Measurements from ENCODE around the gene SIDT1.
"Not testable (repeated sequence)": the region's sequence is repeated elsewhere in the genome, so short reads cannot be mapped to it uniquely, and the experiment has no call there.

Gene SIDT1

DNA sequence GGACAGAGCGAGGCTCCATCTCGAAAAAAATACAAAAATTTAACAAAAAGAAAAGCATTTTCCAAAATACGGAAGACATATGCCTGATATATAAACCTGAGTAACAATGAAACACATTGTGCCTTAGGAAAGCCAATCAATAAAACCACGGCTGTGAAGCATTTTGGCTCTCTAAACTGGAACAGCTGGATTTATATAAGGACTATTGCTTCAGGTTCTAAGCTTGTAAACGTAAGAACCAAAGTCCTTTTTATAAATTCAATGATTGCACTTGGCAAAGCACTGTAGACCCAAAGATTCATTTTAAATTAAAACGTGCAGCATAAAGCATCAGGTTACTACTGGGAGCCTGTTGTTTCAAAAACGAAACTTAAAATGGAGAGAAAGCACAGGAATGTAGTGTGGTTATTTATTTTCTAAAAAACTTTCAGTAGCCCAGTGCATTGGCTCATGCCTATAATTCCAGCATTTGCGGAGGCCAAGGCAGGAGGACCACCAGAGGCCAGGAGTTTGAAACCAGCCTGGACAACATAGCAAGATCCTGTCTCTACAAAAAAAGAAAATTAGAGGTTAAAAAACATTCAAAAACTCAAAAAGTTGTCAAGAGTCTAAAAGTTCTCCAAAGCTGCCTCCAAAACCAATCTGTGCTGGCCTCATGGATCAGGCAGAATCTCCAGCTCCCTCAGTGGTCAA lies 102.6 kb downstream of the SIDT1 start:
- DNase-seq (ENCODE audit: low read depth), result no peak

GRCh38 chr3:113636034-113636433 lies 103.7 kb downstream of the SIDT1 start:
- DNase-seq (ENCODE audit: low read depth), result not testable (repeated sequence)

GRCh38 chr3:113637756-113638155 lies 105.4 kb downstream of the SIDT1 start:
- DNase-seq (ENCODE audit: low read depth), result no peak

DNA sequence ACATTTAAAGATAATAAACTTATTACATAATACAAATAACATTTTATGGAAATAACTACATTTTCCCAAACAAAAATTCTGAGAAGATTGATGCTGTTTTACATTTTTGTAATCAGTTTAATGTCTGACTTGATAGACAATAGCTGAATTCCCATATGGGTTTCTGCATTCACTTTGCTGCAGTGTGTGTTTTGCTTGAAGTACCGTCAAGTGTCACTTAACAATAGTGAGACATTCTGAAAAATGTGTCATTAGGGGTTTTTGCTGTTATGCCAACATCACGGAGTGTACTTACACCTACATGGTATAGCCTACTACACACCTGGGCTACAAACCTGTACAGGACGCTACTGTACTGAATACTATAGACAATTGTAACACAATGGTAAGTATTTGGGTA lies 106.6 kb downstream of the SIDT1 start:
- DNase-seq (ENCODE audit: low read depth), result no peak

DNA sequence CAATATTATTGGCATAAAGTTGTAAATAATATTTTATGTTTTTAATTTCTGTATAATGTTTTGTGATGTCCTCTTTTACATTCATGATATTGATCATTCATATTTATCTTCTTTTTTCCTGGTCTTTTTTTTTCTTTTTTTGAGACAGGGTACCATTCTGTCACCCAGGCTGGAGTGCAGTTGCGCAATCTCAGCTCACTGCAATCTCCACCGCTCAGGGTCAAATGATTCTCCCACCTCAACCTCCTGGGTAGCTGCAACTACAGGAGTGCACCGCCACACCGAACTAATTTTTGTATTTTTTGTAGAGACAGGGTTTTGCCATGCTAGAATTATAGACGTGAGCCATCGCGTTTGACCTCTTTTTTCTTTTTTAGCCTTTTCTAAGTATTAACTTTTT lies 111.2 kb downstream of the SIDT1 start:
- no peak for DNase-seq (ENCODE audit: low read depth)

DNA sequence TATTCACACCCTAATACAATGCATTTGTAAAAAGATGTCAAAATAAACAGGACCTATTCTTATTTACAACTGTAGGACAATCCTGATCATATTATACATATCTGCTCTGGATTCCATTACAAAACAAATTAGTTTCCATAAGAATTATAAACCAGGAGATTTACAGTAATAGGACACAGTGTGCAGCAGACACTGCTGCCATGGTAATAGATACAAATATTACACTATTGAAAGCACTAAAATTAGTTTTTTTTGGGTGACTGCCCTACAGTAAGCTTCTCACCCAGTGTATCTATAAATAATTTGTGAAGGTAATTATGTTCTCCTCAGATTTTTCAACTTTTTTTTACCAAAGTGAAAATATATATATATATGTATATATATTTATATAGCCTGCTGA lies 116.2 kb downstream of the SIDT1 start:
- no peak for DNase-seq (ENCODE audit: low read depth)

DNA sequence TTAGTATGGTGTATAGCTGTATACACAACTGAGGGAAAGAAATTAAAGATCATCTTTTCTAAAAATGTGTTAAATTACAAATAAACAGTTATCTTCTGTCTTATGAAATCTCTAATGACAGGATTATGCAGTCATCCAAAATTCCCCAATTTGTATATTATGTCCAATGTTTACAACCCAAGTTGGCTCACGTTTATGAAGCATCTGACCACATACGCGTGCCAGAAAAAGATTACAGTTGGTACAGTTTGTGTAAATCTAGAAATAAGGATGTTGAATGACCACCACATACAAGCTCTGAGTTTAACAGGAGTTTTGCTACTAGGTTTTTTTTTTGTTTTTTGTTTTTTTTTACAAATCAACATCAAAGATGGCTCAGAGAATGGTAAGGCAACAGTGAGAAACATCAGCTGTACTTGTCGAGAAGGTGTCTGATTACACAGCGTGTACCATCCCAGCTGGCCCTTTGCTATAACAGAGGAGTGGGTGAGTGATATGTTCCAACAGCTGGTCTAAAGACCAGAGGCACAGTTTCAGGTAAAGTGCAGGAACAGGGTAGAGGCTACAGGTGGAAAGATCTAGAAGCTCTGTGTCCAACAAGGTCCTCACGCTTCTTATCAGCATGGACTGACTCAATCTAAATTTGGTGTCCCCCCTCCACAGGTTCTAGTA lies 117.0 kb downstream of the SIDT1 start:
- no peak for DNase-seq (ENCODE audit: low read depth)

DNA sequence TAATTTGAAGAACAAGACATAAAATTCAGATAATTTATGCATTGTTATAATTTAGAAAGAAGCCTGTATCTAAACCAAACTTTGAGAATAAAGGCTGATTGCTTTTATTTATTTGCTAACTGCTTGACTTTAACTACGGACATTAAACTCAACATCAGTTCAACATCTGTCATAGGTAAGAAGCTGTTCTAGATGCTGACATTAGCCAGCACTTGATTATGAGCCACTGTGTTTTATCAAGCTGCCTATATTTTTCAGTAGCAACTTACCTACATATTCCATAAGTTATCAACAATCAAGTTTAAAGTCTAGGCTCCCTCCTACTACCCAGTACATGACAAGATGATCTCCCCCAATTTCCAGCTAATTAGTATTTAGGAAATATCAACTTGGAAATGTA lies 122.0 kb downstream of the SIDT1 start:
- no peak for DNase-seq (ENCODE audit: low read depth)

- no peak for DNase-seq (ENCODE audit: low read depth)
Measured at GRCh38 chr3:113654851-113655250, 122.5 kb downstream of the SIDT1 start.

DNA sequence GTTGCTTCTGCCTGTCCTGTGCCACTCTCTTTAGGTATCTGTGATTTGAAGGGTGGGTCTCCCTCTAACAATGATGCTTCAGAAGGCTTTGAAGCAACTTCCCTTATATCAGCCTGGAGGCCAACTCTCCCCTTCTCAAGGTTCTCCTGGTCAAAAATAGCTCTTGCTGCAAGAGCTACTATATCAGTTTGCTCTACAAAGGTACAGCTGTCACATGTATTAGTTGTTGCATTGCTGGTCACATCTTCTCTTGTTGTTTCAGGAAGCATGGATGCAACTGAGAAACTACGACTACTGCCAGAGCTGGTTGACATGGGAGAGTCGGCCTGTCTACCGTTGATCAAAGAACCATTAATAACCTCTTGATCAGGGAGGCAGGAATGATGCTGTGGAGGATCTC lies 125.8 kb downstream of the SIDT1 start:
- no peak for DNase-seq (ENCODE audit: low read depth)

- no peak for DNase-seq (ENCODE audit: low read depth)
Measured at GRCh38 chr3:113659101-113659541, 126.8 kb downstream of the SIDT1 start.

GRCh38 chr3:113659996-113660395 lies 127.6 kb downstream of the SIDT1 start:
- no peak for DNase-seq (ENCODE audit: low read depth)

GRCh38 chr3:113660458-113660857 lies 128.1 kb downstream of the SIDT1 start:
- DNase-seq (ENCODE audit: low read depth), result no peak

- DNase-seq (ENCODE audit: low read depth), result no peak
Measured at GRCh38 chr3:113660896-113661295, 128.5 kb downstream of the SIDT1 start.

GRCh38 chr3:113662824-113663223 lies 130.5 kb downstream of the SIDT1 start:
- no peak for DNase-seq (ENCODE audit: low read depth)

DNA sequence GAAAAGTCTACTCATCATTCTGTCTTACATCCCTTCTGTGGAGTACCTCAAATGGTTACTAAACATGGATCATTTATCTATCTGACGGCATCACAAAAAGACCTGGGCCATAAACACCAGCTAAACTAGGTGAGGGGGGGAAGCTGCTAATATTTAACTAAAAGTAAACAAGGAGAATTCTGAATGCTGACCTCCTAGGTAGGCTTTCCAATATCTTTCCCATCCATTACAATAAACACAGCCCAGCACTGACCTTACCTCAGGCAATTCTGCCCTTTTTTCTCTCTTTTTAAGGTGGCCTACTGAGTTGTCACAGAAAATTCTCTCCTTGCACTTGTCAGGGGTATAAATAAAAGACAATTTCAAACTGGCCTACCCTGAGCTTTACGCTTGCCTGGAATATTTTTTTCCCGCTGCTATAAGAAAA lies 131.0 kb downstream of the SIDT1 start:
- DNase-seq (ENCODE audit: low read depth), result no peak

- DNase-seq (ENCODE audit: low read depth), result no peak
Measured at GRCh38 chr3:113663761-113664160, 131.4 kb downstream of the SIDT1 start.

- DNase-seq (ENCODE audit: low read depth), result no peak
Measured at GRCh38 chr3:113664523-113665094, 132.3 kb downstream of the SIDT1 start.

GRCh38 chr3:113668015-113668414 lies 135.7 kb downstream of the SIDT1 start:
- DNase-seq (ENCODE audit: low read depth), result peak; percentile 22

DNA sequence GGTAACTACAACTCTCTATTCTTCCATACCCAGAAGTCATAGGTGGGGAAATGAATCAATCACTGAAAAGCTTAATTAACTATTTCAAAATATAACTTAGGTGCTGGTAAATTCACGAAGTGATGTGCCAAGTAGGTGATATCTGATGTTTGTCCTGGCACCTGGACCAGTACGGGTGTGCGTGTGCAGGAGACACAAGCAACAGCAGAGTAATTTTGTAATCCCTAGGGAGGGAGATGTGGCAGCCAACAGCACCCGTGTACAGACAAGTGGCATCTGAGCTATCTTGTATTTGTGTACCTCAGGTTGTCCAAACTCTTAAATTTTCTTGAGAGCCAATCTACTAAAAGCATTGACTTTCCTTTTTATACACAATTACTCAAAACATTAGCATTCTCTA lies 141.2 kb downstream of the SIDT1 start:
- DNase-seq (ENCODE audit: low read depth), result no peak

GRCh38 chr3:113676261-113676660 lies 143.9 kb downstream of the SIDT1 start:
- no peak for DNase-seq (ENCODE audit: low read depth)

DNA sequence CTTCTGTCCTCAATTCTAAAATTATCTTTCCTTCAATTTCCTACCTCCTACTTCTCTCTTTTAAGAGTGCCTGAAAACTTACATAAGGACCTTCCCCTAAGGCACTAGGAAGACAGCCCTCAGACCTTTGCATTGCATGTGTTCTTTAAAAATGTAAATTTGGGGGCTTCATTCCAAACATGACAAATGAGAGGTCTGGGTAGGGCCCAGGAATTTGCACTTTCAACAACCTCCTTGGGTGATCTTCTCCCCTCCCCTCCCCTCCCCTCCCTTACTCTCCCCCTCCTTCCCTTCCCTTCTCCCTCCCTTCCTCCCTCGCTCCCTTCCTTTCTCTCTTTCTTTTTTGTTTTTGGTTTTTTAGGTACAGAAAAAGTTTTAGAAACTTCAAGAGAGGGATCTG lies 145.4 kb downstream of the SIDT1 start:
- DNase-seq (ENCODE audit: low read depth), result no peak

DNA sequence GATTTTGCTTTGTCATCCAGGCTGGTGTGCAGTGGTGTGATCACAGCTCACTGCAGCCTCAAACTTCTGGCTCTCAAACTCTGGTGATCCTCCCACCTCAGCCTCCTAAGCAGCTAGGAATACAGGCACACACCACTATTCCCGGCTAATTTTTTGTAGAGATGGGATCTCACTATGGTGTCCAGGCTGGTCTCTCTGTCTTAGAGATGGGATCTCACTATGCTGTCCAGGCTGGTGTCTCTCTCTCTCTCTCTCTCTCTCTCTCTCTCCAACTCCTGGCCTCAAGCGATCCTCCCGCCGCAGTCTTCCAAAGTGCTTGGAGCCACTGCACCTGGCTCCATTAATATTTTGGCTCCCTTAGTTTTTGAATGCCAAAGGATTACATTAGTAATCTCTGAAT lies 146.4 kb downstream of the SIDT1 start:
- no peak for DNase-seq (ENCODE audit: low read depth)
